GM18505 (cell line): ENCODE data around the gene LRCH1.
"Not testable (repeated sequence)": the region's sequence is repeated elsewhere in the genome, so short reads cannot be mapped to it uniquely, and the experiment has no call there.

Experiments
- ATAC-seq: cut with Tn5 transposase; IDR thresholded peaks from one replicate; pipeline ENCODE4 v1.9.1; 2021; ENCODE audit not compliant: unreplicated experiment
- POLR2A ChIP-seq: IDR thresholded peaks from 4 replicates; pipeline ENCODE4 v1.6.1; 2011; ENCODE audit warnings: borderline replicate concordance; ENCODE audit not compliant: insufficient read depth, insufficient read length; ENCODE audit errors: extremely low read depth

Gene LRCH1

GRCh38 chr13:46552889-46553520 is at the start of gene LRCH1:
TSS of gene LRCH1 (plus strand) at chr13:46553170. CDS start at chr13:46553397, 227 bp downstream.
- peak; percentile 15 for TF ChIP-seq POLR2A
- ATAC-seq: peak; percentile 62

- no peak for ATAC-seq
- no peak for TF ChIP-seq POLR2A
Measured at GRCh38 chr13:46504036-46504435, 48.9 kb upstream of the LRCH1 start.

GRCh38 chr13:46507981-46508380 is 45.0 kb upstream of the LRCH1 start:
- ATAC-seq: no peak
- TF ChIP-seq POLR2A: no peak

- ATAC-seq: no peak
- TF ChIP-seq POLR2A: no peak
Measured at GRCh38 chr13:46509981-46510380, 43.0 kb upstream of the LRCH1 start.

- ATAC-seq: no peak
- TF ChIP-seq POLR2A: no peak
Measured at GRCh38 chr13:46515803-46516202, 37.2 kb upstream of the LRCH1 start.

- no peak for TF ChIP-seq POLR2A
- ATAC-seq: no peak
Measured at GRCh38 chr13:46516599-46517338, 36.2 kb upstream of the LRCH1 start.

- not testable (repeated sequence) for ATAC-seq
Measured at GRCh38 chr13:46517748-46518147, 35.2 kb upstream of the LRCH1 start.

- no peak for TF ChIP-seq POLR2A
- no peak for ATAC-seq
Measured at GRCh38 chr13:46519182-46519581, 33.8 kb upstream of the LRCH1 start.

GRCh38 chr13:46520166-46520565 is 32.8 kb upstream of the LRCH1 start:
- no peak for TF ChIP-seq POLR2A
- ATAC-seq: no peak

- no peak for ATAC-seq
- no peak for TF ChIP-seq POLR2A
Measured at GRCh38 chr13:46521486-46521885, 31.5 kb upstream of the LRCH1 start.

GRCh38 chr13:46521921-46522747 is 30.8 kb upstream of the LRCH1 start:
- no peak for TF ChIP-seq POLR2A
- ATAC-seq: no peak

- no peak for ATAC-seq
- no peak for TF ChIP-seq POLR2A
Measured at GRCh38 chr13:46522748-46523030, 30.3 kb upstream of the LRCH1 start.

- ATAC-seq: no peak
- no peak for TF ChIP-seq POLR2A
Measured at GRCh38 chr13:46523972-46524752, 28.8 kb upstream of the LRCH1 start.
